HG02885 (cell line): ENCODE measurements around the gene AGFG2.
"Not testable (repeated sequence)": the region's sequence is repeated elsewhere in the genome, so short reads cannot be mapped to it uniquely, and the experiment has no call there.

Source experiments
- ATAC-seq: cut with Tn5 transposase; IDR thresholded peaks from one replicate; pipeline ENCODE4 v1.9.1; 2021; ENCODE audit warnings: mild to moderate bottlenecking; ENCODE audit not compliant: unreplicated experiment, poor library complexity

Gene AGFG2, protein sequence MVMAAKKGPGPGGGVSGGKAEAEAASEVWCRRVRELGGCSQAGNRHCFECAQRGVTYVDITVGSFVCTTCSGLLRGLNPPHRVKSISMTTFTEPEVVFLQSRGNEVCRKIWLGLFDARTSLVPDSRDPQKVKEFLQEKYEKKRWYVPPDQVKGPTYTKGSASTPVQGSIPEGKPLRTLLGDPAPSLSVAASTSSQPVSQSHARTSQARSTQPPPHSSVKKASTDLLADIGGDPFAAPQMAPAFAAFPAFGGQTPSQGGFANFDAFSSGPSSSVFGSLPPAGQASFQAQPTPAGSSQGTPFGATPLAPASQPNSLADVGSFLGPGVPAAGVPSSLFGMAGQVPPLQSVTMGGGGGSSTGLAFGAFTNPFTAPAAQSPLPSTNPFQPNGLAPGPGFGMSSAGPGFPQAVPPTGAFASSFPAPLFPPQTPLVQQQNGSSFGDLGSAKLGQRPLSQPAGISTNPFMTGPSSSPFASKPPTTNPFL

DNA sequence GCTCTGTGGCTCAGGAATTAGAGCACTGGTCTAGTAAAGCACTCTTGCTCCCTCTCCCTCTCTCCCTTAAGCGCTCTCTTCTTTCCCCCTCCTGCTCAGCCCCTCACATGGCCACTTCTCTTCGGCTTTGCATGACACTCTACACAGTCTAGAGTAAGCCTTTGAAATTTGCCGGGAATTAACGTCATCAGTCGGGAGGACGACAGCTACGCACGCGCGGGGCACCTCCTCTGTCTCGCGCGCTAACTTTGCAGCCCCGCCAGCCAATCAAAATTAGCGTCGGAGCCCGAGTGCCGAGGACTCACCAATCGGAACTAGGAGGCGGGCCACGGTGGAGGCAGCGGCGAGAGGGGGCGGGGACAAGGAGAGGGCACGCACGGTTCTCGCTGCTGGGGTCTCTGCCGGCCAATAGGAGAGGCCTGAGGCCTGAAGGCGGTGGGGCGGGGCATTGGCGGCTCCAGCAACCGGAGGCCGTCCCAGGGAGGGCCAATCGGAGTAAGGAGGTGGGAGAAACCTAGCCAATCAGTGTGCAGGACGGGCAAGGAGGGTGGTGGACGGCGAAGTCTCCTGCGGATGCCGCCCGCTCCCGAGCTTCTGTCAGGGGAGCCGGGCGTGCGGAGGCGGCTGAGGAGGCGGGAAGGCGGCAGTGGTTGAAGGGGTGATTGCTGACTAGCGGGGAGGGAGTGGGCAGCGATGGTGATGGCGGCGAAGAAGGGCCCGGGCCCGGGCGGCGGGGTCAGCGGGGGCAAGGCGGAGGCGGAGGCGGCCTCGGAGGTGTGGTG lies at the start of gene AGFG2:
Gene AGFG2 (plus strand): TSS at position 550 of the 782 bp plus-strand sequence. CDS start 144 bp downstream, at position 694.
- ATAC-seq, result peak; percentile 94

DNA sequence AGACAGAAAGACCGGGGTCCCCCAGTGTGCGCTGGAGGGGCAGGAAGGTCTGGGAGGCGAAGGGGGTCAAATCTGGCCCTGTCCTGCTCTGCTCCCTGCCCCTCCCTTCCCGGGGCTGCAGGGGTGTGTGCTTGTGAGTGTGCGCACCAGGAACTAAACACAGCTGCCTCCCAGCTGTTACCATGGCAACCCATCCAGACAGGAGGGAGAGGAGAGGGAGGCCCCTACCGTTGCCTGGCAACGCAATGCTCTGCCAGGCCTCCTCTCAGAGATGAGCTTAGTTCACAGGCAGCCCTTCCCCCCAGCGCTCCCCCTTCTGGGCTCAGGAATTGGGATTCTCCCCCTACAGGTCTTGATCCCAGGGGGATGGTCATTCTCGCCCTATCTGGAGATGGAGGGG lies 49.2 kb upstream of the AGFG2 start:
- no peak for ATAC-seq

DNA sequence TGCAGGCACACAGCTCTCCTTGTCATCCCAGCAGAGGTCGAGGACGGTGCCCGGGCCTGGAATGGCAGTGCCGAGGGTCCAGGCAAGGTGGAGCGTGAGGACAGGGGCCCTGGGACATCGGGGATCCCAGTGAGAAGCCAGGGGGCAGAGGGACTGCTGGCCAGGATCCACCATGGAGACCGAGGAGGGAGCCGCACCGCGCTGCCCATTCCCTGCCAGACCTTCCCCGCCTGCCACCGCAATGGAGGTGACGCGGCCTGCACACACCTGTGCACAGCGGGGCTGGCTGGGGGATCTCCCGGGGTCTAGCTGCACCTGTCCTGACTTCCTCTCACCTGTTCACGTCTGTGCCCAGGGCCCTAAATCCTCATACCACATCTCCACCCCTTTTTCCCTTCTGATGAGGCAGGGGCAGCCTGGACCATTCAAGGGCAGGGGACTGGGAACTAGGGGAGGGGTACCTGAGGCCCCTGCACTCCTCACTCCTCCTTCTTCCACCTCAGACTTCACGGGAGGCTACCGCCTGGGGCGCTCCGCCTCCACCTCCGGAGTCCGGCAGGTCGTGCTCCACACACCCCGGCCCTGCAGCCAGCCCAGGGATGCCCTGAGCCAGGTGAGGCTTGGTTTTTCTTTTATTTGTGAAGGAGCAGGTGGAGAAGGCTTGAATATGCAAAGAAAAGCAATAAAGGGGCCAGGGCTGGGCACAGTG lies 48.4 kb upstream of the AGFG2 start:
- no peak for ATAC-seq

DNA sequence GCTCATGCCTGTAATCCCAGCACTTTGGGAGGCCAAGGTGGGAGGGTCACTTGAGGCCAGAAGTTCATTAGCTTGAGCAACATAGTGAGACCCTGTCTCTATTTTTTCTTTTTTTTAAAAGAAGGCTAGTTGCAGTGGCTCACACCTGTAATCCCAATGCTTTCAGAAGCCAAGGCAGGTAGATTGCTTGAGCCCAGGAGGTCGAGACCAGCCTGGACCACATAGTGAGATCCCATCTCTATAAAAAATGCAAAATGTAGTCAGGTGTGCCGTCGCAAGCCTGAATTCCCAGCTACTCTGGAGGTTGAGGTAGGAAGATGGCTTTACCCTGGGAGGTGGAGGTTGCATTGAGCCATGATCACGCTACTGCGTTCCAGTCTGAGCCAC lies 47.8 kb upstream of the AGFG2 start:
- no peak for ATAC-seq

- ATAC-seq, result no peak
Observed at GRCh38 chr7:100492738-100493475, 46.1 kb upstream of the AGFG2 start.

DNA sequence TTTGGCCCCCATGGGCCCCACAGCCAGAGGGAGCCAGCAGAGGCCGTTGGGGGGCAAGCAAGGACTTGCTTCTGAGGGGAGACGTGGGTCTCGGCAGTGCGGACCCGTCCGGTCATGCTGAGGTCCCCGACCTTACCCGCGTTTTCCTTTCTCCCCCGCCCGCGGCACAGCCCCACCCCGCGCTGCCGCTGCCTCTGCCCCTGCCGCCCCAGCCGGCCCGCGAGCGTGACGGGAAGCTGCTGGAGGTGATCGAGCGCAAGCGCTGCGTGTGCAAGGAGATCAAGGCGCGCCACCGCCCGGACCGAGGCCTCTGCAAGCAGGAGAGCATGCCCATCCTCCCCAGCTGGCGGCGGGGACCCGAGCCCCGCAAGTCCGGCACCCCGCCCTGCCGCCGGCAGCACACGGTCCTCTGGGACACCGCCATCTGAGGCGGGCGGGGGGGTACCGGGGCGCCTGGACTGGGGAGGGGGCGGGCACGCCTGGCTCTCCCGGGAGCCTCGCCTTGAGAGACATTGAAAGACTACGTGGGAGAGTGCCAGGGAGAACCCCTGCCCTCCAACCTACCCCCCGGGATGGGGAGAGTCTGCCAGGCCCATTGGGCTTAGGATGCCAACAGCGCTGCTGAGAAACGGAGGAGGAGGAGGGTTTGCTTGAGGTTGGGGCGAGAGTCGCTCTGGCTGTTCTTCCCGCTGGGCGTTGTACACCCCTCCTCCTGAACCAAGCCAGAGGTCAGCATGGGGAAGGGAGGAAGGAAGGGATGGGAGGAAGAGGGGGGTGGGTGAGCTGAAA lies 45.3 kb upstream of the AGFG2 start:
- no peak for ATAC-seq

DNA sequence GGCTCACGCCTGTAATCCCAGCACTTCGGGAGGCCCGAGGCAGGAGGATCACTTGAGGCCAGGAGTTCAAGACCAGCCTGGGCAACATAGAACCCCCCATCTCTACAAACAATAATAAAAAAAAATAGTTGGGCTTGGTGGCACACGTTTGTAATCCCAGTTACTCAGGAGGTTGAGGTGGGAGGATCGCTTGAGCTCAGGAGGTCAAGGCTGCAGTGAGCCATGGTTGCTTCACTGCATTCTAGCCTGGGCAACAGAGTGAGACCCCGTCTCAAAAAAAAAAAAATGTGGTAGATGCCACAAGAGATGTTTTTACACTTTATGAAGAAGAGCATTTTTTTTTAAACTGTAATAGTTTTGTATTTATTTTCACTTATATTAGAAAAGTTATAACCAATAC lies 42.5 kb upstream of the AGFG2 start:
- ATAC-seq, result no peak

- ATAC-seq, result not testable (repeated sequence)
Observed at GRCh38 chr7:100500743-100501142, 38.3 kb upstream of the AGFG2 start.

- ATAC-seq, result not testable (repeated sequence)
Observed at GRCh38 chr7:100504031-100504430, 35.0 kb upstream of the AGFG2 start.

GRCh38 chr7:100504887-100505611 lies 34.0 kb upstream of the AGFG2 start:
- no peak for ATAC-seq

DNA sequence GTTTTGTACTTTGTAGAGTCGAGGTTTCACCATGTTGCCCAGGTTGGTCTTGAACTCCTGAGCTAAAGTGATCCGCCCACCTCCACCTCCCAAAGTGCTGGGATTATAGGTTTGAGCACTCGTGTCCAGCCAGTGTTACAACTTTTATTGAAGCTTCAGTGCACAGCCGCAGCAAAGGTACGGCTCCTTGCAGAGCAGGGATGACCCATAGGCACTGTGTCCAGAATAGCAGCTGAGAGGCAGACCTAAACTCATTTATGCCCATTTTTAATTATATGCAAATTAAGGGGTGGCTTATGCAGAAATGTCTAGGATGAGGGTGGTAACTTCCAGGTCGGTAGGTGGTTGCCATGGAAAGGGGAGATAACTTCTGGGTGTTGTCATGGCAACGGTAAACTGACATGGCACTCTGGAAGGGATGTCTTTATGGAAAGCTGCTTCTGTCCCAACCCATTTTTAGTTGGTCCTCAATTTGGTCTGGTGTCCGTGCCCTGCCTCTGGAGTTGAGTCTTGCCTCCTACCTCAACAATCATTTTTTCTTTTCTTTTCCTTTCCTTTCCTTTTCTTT lies 32.6 kb upstream of the AGFG2 start:
- ATAC-seq, result no peak

DNA sequence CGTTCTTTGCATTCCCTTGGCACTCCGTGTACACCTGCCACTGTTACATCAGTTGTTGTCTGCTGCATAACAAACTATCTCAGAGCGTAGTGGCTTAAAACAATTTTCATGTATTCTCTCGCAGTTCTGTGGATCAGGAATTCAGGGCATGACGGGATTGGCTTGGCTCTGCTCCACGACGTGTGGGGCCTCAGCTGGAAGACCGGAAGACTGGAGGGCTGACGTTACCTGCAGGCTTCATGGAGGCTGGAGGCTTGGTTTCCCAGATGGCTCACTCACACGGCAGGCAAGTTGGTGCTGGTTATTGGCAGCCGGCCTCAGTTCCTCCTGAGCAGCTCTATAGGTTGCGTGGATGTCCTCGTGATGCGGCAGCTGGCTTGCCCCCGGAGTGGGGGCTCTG lies 29.8 kb upstream of the AGFG2 start:
- no peak for ATAC-seq

GRCh38 chr7:100510437-100511239 lies 28.4 kb upstream of the AGFG2 start:
- ATAC-seq, result no peak

DNA sequence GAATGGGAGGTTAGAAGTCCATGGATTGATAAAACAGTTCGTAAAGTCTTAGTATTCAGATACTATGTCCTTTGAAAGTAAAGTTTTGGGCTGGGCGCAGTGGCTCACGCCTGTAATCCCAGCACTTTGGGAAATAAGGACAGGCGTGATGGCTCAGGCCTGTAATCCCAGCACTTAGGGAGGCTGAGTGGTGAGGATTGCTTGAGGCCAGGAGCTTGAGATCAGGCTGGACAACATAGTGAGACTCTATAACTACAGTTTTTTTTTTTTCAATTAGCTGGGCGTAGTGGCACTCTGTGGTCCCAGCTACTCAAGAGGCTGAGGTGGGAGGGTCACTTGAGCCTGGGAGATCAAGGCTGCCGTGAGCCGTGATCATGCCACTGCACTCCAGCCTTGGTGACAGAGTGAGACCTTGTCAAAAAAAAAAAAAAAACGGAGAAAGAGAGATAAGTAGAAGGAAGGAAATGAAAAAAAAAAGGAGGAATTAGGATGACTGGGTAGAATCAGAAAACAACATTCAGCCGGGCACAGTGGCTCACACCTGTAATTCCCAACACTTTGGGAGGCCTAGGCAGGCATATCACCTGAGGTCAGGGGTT lies 25.7 kb upstream of the AGFG2 start:
- no peak for ATAC-seq

DNA sequence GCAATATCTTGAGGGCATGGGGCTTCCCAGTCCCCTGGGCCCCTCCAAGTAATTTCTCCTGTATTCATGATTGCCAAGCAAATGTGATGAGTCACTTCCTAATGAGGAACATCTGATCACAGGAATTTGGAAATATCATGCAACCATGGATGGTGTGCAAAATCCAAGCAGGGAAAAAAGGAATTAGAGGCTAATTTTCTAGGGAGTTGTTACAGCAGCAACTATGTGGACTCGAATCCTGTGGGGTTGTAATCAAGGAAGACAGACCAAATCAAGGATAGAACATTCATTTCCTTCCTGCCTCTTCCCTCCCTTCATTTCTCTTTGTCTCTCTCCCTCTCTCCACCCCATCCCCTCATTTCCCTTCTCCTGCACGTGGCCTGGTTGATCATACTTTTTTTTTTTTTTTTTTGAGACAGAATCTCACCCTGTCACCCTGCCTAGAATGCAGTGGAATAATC lies 23.9 kb upstream of the AGFG2 start:
- no peak for ATAC-seq

GRCh38 chr7:100516135-100516812 lies 22.7 kb upstream of the AGFG2 start:
- ATAC-seq, result no peak

- no peak for ATAC-seq
Observed at GRCh38 chr7:100517305-100517704, 21.7 kb upstream of the AGFG2 start.
